ENCODE measurements around the gene IGF2BP3.

DNA sequence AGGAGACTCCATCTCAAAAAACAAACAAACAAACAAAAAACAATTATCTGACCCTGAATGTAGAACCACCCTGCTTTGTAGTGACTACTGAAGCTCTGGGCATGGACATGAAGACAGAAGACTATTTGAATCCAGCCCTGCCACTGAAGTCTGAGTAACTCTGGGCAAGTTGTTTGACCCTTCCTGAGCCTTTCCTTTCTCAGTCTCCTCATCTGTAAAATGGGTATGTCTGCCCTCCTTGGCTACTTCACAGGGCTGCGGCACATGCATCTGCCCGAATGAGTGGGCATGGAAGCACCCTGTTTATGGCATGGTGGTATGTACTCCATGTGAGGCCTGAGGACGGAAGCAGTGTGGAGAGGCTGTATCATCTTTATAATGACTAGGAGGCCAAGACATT lies 193.3 kb downstream of the IGF2BP3 start:
- TF ChIP-seq, protein P1, sequence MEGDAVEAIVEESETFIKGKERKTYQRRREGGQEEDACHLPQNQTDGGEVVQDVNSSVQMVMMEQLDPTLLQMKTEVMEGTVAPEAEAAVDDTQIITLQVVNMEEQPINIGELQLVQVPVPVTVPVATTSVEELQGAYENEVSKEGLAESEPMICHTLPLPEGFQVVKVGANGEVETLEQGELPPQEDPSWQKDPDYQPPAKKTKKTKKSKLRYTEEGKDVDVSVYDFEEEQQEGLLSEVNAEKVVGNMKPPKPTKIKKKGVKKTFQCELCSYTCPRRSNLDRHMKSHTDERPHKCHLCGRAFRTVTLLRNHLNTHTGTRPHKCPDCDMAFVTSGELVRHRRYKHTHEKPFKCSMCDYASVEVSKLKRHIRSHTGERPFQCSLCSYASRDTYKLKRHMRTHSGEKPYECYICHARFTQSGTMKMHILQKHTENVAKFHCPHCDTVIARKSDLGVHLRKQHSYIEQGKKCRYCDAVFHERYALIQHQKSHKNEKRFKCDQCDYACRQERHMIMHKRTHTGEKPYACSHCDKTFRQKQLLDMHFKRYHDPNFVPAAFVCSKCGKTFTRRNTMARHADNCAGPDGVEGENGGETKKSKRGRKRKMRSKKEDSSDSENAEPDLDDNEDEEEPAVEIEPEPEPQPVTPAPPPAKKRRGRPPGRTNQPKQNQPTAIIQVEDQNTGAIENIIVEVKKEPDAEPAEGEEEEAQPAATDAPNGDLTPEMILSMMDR (conservative IDR thresholded peaks at IDR 0.05 in 1 of 2, IDR thresholded peaks at IDR 0.05 in 1 of 2; ENCODE audit: low read depth in 1 of 2, low read length in 2 of 2) = no peak
- no peak for TF ChIP-seq EZH2 (IDR thresholded peaks at IDR 0.05; ENCODE audit: low read length, missing control alignments)
